ENCODE data around the gene SYK.

SYK gene

GRCh38 chr9:90905822-90906221 is 104.2 kb downstream of the SYK start:
- DNase-seq (ENCODE audit: low read depth, low spot score), result no peak

- DNase-seq (ENCODE audit: low read depth, low spot score), result no peak
These were observed 104.9 kb downstream of the SYK start for GRCh38 chr9:90906316-90907055.

GRCh38 chr9:90907056-90907445 is 105.4 kb downstream of the SYK start:
- no peak for DNase-seq (ENCODE audit: low read depth, low spot score)

- no peak for DNase-seq (ENCODE audit: low read depth, low spot score)
These were observed 106.2 kb downstream of the SYK start for GRCh38 chr9:90907790-90908189.

GRCh38 chr9:90909225-90909624 is 107.6 kb downstream of the SYK start:
- no peak for DNase-seq (ENCODE audit: low read depth, low spot score)

GRCh38 chr9:90909747-90910283 is 108.2 kb downstream of the SYK start:
- no peak for DNase-seq (ENCODE audit: low read depth, low spot score)

- no peak for DNase-seq (ENCODE audit: low read depth, low spot score)
These were observed 112.6 kb downstream of the SYK start for GRCh38 chr9:90914196-90914595.

- peak; percentile 88 for DNase-seq (ENCODE audit: low read depth, low spot score)
These were observed 113.4 kb downstream of the SYK start for GRCh38 chr9:90914868-90915483.

- peak; percentile 47 for DNase-seq (ENCODE audit: low read depth, low spot score)
These were observed 114.1 kb downstream of the SYK start for GRCh38 chr9:90915693-90916092.

- no peak for DNase-seq (ENCODE audit: low read depth, low spot score)
These were observed 114.6 kb downstream of the SYK start for GRCh38 chr9:90916147-90916734.

GRCh38 chr9:90919883-90920282 is 118.3 kb downstream of the SYK start:
- DNase-seq (ENCODE audit: low read depth, low spot score), result no peak

- DNase-seq (ENCODE audit: low read depth, low spot score), result peak; percentile 44
These were observed 119.5 kb downstream of the SYK start for GRCh38 chr9:90921104-90921503.

- no peak for DNase-seq (ENCODE audit: low read depth, low spot score)
These were observed 120.3 kb downstream of the SYK start for GRCh38 chr9:90921969-90922368.

- DNase-seq (ENCODE audit: low read depth, low spot score), result peak; percentile 48
These were observed 124.1 kb downstream of the SYK start for GRCh38 chr9:90925581-90926257.

GRCh38 chr9:90926936-90927335 is 125.3 kb downstream of the SYK start:
- peak; percentile 37 for DNase-seq (ENCODE audit: low read depth, low spot score)

GRCh38 chr9:90927496-90927895 is 125.9 kb downstream of the SYK start:
- no peak for DNase-seq (ENCODE audit: low read depth, low spot score)

- DNase-seq (ENCODE audit: low read depth, low spot score), result no peak
These were observed 128.0 kb downstream of the SYK start for GRCh38 chr9:90929626-90930025.

GRCh38 chr9:90933468-90933867 is 131.8 kb downstream of the SYK start:
- no peak for DNase-seq (ENCODE audit: low read depth, low spot score)

GRCh38 chr9:90939351-90939750 is 137.7 kb downstream of the SYK start:
- DNase-seq (ENCODE audit: low read depth, low spot score), result no peak

GRCh38 chr9:90940280-90940679 is 138.7 kb downstream of the SYK start:
- no peak for DNase-seq (ENCODE audit: low read depth, low spot score)

- no peak for DNase-seq (ENCODE audit: low read depth, low spot score)
These were observed 140.0 kb downstream of the SYK start for GRCh38 chr9:90941661-90942060.

- DNase-seq (ENCODE audit: low read depth, low spot score), result peak; percentile 46
These were observed 140.9 kb downstream of the SYK start for GRCh38 chr9:90942555-90942954.
